B cell (primary cell): ENCODE measurements around the gene HHIPL1. TPM values are rescaled to one million over a fixed set of nuclear protein-coding genes. Genes with fewer than 3 reads are reported as not detected.

Source experiments
- ATAC-seq: fragments of 200-7000 bp; cut with Tn5 transposase; one replicate; pipeline ENCODE4 v1.10.0; 2021; ENCODE audit warnings: low read depth, mild to moderate bottlenecking, moderate number of reproducible peaks, moderate library complexity
- CTCF ChIA-PET: fragments of 350-600 bp; sonication (Branson Sonifier 250); formaldehyde crosslinking; loops from one replicate; lab custom pipeline; 2021; ENCODE audit warnings: antibody characterized with exemption, inconsistent platforms; lab: Charles Lee
- POLR2A ChIA-PET: fragments of 350-600 bp; sonication (Branson Sonifier 250); formaldehyde crosslinking; loops from one replicate; lab custom pipeline; 2021; ENCODE audit warnings: antibody characterized with exemption; lab: Charles Lee
- DNase-seq: peaks from one replicate; pipeline ENCODE4 v3.0.0; 2013
- H2AFZ ChIP-seq: 2 replicates; pipeline ENCODE4 v1.6.1; 2012; ENCODE audit warnings: mild to moderate bottlenecking, low read depth, low read length; ENCODE audit not compliant: insufficient read depth, poor library complexity, severe bottlenecking
- H3K27ac ChIP-seq, 2 donors: 1 replicate in 1 of 2; 2 replicates in 1 of 2; pipeline ENCODE4 v1.5.1; 2012 to 2013; ENCODE audit warnings: low read length in 2 of 2, mild to moderate bottlenecking in 2 of 2, moderate library complexity in 1 of 2
- H3K27me3 ChIP-seq, 4 experiments: fragments of 200-600 bp in 1 of 4; sonication (generic) in 1 of 4; replicated peaks in 1 of 4; 1 replicate in 2 of 4; 2 replicates in 2 of 4; pipeline versions ENCODE4 v1.6.1 to v1.7.0; 2013 to 2016; ENCODE audit warnings: low read length in 3 of 4, mild to moderate bottlenecking in 2 of 4, mixed read lengths in 1 of 4, moderate library complexity in 1 of 4; ENCODE audit not compliant: insufficient read depth in 4 of 4, control insufficient read depth in 3 of 4; ENCODE audit errors: control extremely low read depth in 1 of 4
- H3K36me3 ChIP-seq, 2 experiments: replicated peaks in 1 of 2; 1 replicate in 1 of 2; 2 replicates in 1 of 2; pipeline versions ENCODE4 v1.6.1 to v1.7.1; 2013; ENCODE audit warnings: low read length in 1 of 2; ENCODE audit not compliant: insufficient read depth in 2 of 2, control insufficient read depth in 1 of 2; ENCODE audit errors: control extremely low read depth in 1 of 2, extremely low read depth in 1 of 2
- H3K4me1 ChIP-seq, 2 donors: fragments of 200-600 bp in 1 of 2; sonication (generic) in 1 of 2; 1 replicate in 1 of 2; 2 replicates in 1 of 2; pipeline versions ENCODE4 v1.5.1 to v1.6.1; 2013 to 2017; ENCODE audit warnings: low read length in 2 of 2; ENCODE audit not compliant: control insufficient read depth in 2 of 2, insufficient read depth in 2 of 2
- H3K4me2 ChIP-seq: replicated peaks from 2 replicates; pipeline ENCODE3; 2012; ENCODE audit warnings: mild to moderate bottlenecking, low read depth, low read length; ENCODE audit not compliant: poor library complexity, severe bottlenecking
- H3K4me3 ChIP-seq, 5 experiments: fragments of 200-600 bp in 1 of 5; sonication (generic) in 1 of 5; 1 replicate in 3 of 5; 2 replicates in 2 of 5; pipeline versions ENCODE4 v1.5.1 to v1.7.0; 2011 to 2016; ENCODE audit warnings: low read length in 4 of 5, mild to moderate bottlenecking in 4 of 5, low read depth in 2 of 5, control low read depth in 1 of 5, moderate library complexity in 1 of 5; ENCODE audit not compliant: insufficient read depth in 1 of 5; ENCODE audit errors: control extremely low read depth in 1 of 5, extremely low read depth in 1 of 5
- H3K79me2 ChIP-seq: fragments of 200-600 bp; sonication (generic); one replicate; pipeline ENCODE4 v1.6.0; 2016; ENCODE audit warnings: low read length; ENCODE audit not compliant: control insufficient read depth, insufficient read depth
- H3K9ac ChIP-seq: fragments of 200-600 bp; sonication (generic); 2 replicates; pipeline ENCODE4 v1.6.1; 2017; ENCODE audit warnings: mild to moderate bottlenecking, low read length, moderate library complexity
- H3K9me3 ChIP-seq, 3 donors: one replicate each; pipeline versions ENCODE4 v1.6.1 to v1.7.1; 2013; ENCODE audit warnings: low read length in 2 of 3; ENCODE audit not compliant: control insufficient read depth in 2 of 3, insufficient read depth in 1 of 3; ENCODE audit errors: control extremely low read depth in 1 of 3
- H4K20me1 ChIP-seq: 2 replicates; pipeline ENCODE4 v1.6.0; 2012; ENCODE audit warnings: mild to moderate bottlenecking, low read length; ENCODE audit not compliant: insufficient read depth, control insufficient read depth, poor library complexity, severe bottlenecking
- H3K27ac Mint-ChIP-seq: one replicate; pipeline ENCODE4 v1.8.0; 2021; ENCODE audit warnings: mixed read lengths
- H3K27me3 Mint-ChIP-seq: one replicate; pipeline ENCODE4 v1.8.0; 2021; ENCODE audit warnings: mixed read lengths
- H3K4me1 Mint-ChIP-seq: one replicate; pipeline ENCODE4 v1.8.0; 2021; ENCODE audit warnings: mixed read lengths
- H3K4me3 Mint-ChIP-seq: one replicate; pipeline ENCODE4 v1.8.0; 2021; ENCODE audit warnings: mixed read lengths
- H3K9me3 Mint-ChIP-seq: one replicate; pipeline ENCODE4 v1.8.0; 2022; ENCODE audit warnings: mixed read lengths; ENCODE audit not compliant: insufficient read depth
- CTCF ChIP-seq: fragments of 200-600 bp; IDR thresholded peaks from one replicate; pipeline ENCODE4 v1.8.0; 2022; ENCODE audit warnings: antibody characterized with exemption, mild to moderate bottlenecking
- EZH2 ChIP-seq: IDR thresholded peaks from 2 replicates; pipeline ENCODE4 v1.6.1; 2012; ENCODE audit warnings: borderline replicate concordance, low read depth, mild to moderate bottlenecking, moderate library complexity, low read length; ENCODE audit not compliant: insufficient read depth, poor library complexity, severe bottlenecking
- WGBS: methylation state at CpG from one replicate; pipeline ENCODE4 v1.1.5; 2013; ENCODE audit warnings: missing lambda C conversion rate; ENCODE audit not compliant: insufficient coverage; 5-methylcytosine and 5-hydroxymethylcytosine counted together
- intact Hi-C: fragments of 100-400 bp; cut with micrococcal nuclease; formaldehyde crosslinking; loops from one replicate; pipeline ENCODE4 v1.10.0; 2022
- polyA plus RNA-seq: library from polyadenylated mRNA; depleted of rRNA; stranded (reverse); fragments of >200 nt; gene quantifications from 2 replicates; pipeline ENCODE4 v1.2.3, GENCODE V29; 2012
- total RNA-seq, 2 donors: library from RNA; stranded (reverse); fragments of 120-200 nt in 1 of 2; gene quantifications; 1 replicate in 1 of 2; 2 replicates in 1 of 2; pipeline versions ENCODE4 v1.2.3 to v1.2.4, GENCODE V29; 2013 to 2022

Gene HHIPL1
- total and polyA plus RNA-seq, 2 donors (not counting 1 experiment from before 2014, with no cell fraction given): not detected

GRCh38 chr14:99704037-99704436 lies 59.1 kb downstream of the HHIPL1 start:
- Mint-ChIP-seq H3K9me3 (peaks cover 6% of the 10 kb centered on the region), H3K4me3 (no peak overlapping the region), H3K27me3 (peaks cover 22% of the 10 kb centered on the region), H3K4me1 (no peaks in the 10 kb centered on the region), H3K27ac (no peak overlapping the region)
- Histone ChIP-seq H3K4me2 (no peak overlapping the region), H4K20me1 (no peaks in the 10 kb centered on the region), H3K9me3 (peaks cover 0 to 36% (median 13%) of the 10 kb centered on the region in 3 donors), H3K27ac (no peak overlapping the region), H3K4me1 (no peaks in the 10 kb centered on the region), H3K79me2 (no peaks in the 10 kb centered on the region), H2AFZ (no peak overlapping the region), H3K4me3 (no peak overlapping the region), H3K36me3 (no peaks in the 10 kb centered on the region), H3K9ac (no peak overlapping the region), H3K27me3 (peaks cover 0 to 4% (median 0%) of the 10 kb centered on the region in 4 experiments)
- DNase-seq (no peak), ATAC-seq (no peak)
- ChIA-PET CTCF (no interaction called here), POLR2A (no interaction called here)
- no CpG with 5 or more reads among the region's 2 CpGs for WGBS
- intact Hi-C loops: no loop called here
- TF ChIP-seq CTCF (no peak), EZH2 (no peak)

GRCh38 chr14:99706107-99706900 lies 61.4 kb downstream of the HHIPL1 start:
- Histone ChIP-seq H3K36me3 (no peaks in the 10 kb centered on the region), H3K27me3 (peaks cover 0 to 4% (median 1%) of the 10 kb centered on the region in 4 experiments), H4K20me1 (no peaks in the 10 kb centered on the region), H3K4me2 (no peak overlapping the region), H3K79me2 (no peaks in the 10 kb centered on the region), H3K4me3 (no peak overlapping the region), H3K4me1 (no peaks in the 10 kb centered on the region), H3K9ac (no peak overlapping the region), H2AFZ (no peak overlapping the region), H3K9me3 (peaks cover 0 to 36% (median 13%) of the 10 kb centered on the region in 3 donors), H3K27ac (no peak overlapping the region)
- CTCF ChIA-PET: interaction anchor here (0.9 kb wide), 1 partner anchor 193 kb away, joined by 4 read pairs; no protein-coding TSS in a partner anchor
- Mint-ChIP-seq H3K4me3 (no peak overlapping the region), H3K27ac (no peak overlapping the region), H3K9me3 (peaks cover 6% of the 10 kb centered on the region), H3K4me1 (no peaks in the 10 kb centered on the region), H3K27me3 (peaks cover 6% of the 10 kb centered on the region)
- DNase-seq (no peak), ATAC-seq (no peak)
- TF ChIP-seq CTCF (no peak), EZH2 (no peak)
- intact Hi-C loops: no loop called here
- POLR2A ChIA-PET: no interaction called here
- 78% methylated on average over 5 of the region's 8 CpGs for WGBS
